H1 (cell line): Measurements from ENCODE around the gene TMEM18. TPM values are rescaled to one million over a fixed set of nuclear protein-coding genes. Genes with fewer than 3 reads are reported as not detected.

Source experiments
- ASH2L ChIP-seq: fragments of 200-600, 300-600 bp; sonication (generic); IDR thresholded peaks from one replicate; pipeline ENCODE4 v1.7.1; 2017; ENCODE audit warnings: low read length
- CEBPB ChIP-seq: IDR thresholded peaks from 2 replicates; pipeline ENCODE4 v1.6.1; 2012; ENCODE audit warnings: low read depth, low read length
- CREB1 ChIP-seq: IDR thresholded peaks from 2 replicates; pipeline ENCODE4 v1.6.1; 2012; ENCODE audit warnings: inconsistent platforms
- KDM1A ChIP-seq: fragments of 200-600, 300-600 bp; sonication (generic); IDR thresholded peaks from 2 replicates; pipeline ENCODE4 v1.7.1; 2016; ENCODE audit warnings: mild to moderate bottlenecking, low read length, borderline replicate concordance
- MAFK ChIP-seq: IDR thresholded peaks from 2 replicates; pipeline ENCODE4 v1.6.1; 2012; ENCODE audit warnings: low read depth, mild to moderate bottlenecking, improper control_type of control experiment, low read length
- MAX ChIP-seq: IDR thresholded peaks from 2 replicates; pipeline ENCODE4 v1.6.1; 2012; ENCODE audit warnings: inconsistent platforms
- PHF8 ChIP-seq: fragments of 200-600 bp; sonication (generic); conservative IDR thresholded peaks from 2 replicates; pipeline ENCODE4 v1.7.1; 2012; ENCODE audit warnings: low read depth, mild to moderate bottlenecking, inconsistent platforms, low read length, moderate library complexity
- POLR2AphosphoS5 ChIP-seq: IDR thresholded peaks from 2 replicates; pipeline ENCODE4 v1.6.1; 2011; ENCODE audit warnings: low read depth, low read length
- RBBP5 ChIP-seq: IDR thresholded peaks from 2 replicates; pipeline ENCODE4 v1.7.1; 2012; ENCODE audit warnings: low read depth, mild to moderate bottlenecking, inconsistent platforms, low read length, moderate library complexity, borderline replicate concordance
- RNF2 ChIP-seq: fragments of 200-900, 300-1000 bp; sonication (generic); IDR thresholded peaks from 2 replicates; pipeline ENCODE4 v1.7.1; 2016; ENCODE audit warnings: borderline replicate concordance, low read depth, mild to moderate bottlenecking, antibody characterized with exemption, low read length; ENCODE audit not compliant: poor library complexity, severe bottlenecking; ENCODE audit errors: missing control alignments
- SAP30 ChIP-seq: fragments of 300-600 bp; sonication (generic); IDR thresholded peaks from 2 replicates; pipeline ENCODE4 v1.7.1; 2012; ENCODE audit warnings: low read length, moderate library complexity, mild to moderate bottlenecking, inconsistent platforms; ENCODE audit not compliant: insufficient read depth, insufficient replicate concordance
- SIX5 ChIP-seq: IDR thresholded peaks from 2 replicates; pipeline ENCODE4 v1.6.1; 2011; ENCODE audit warnings: mild to moderate bottlenecking, low read depth, low read length
- SRF ChIP-seq: IDR thresholded peaks from 2 replicates; pipeline ENCODE4 v1.6.1; 2011; ENCODE audit warnings: mild to moderate bottlenecking, low read depth, low read length, moderate library complexity
- polyA plus RNA-seq, 7 experiments: library from polyadenylated mRNA; depleted of rRNA in 3 of 7; stranded (reverse) in 5 of 7; unstranded in 2 of 7; fragments of >200 nt in 5 of 7; fragments of 200-250 nt in 2 of 7; gene quantifications; 1 replicate in 5 of 7; 2 replicates in 1 of 7; 4 replicates in 1 of 7; pipeline versions ENCODE4 v1.2.1 to v1.2.3, GENCODE V29; 2011 to 2013; ENCODE audit warnings: missing spikeins in 2 of 7, mixed read lengths in 2 of 7
- total RNA-seq: library from RNA; stranded (reverse); fragmentation: NEBNext Ultra II Directional; extraction: Animal tissue kit (Norgen Biotek cat#: 25700); gene quantifications from 2 replicates; pipeline ENCODE4 v1.2.1, GENCODE V29; 2021
- TF ChIP-seq, protein P1 (sequence below), 3 experiments: IDR thresholded peaks; 1 replicate in 2 of 3; 2 replicates in 1 of 3; pipeline versions ENCODE4 v1.5.1 to v1.6.1; 2011; ENCODE audit warnings: low read length in 3 of 3, mild to moderate bottlenecking in 3 of 3, inconsistent platforms in 2 of 3, low read depth in 1 of 3, moderate library complexity in 1 of 3; ENCODE audit not compliant: insufficient read depth in 1 of 3; ENCODE audit errors: control extremely low read depth in 1 of 3
- TF ChIP-seq, protein P2 (sequence below): IDR thresholded peaks from 2 replicates; pipeline ENCODE4 v1.6.1; 2011; ENCODE audit warnings: low read length, improper control_type of control experiment

TMEM18 gene
- total and polyA plus RNA-seq, 2 of the 8 experiments (the other 6 are each of a cell fraction or from before 2014, with no cell fraction given) = 22.4 to 27.1 TPM

- TF ChIP-seq, protein P1, sequence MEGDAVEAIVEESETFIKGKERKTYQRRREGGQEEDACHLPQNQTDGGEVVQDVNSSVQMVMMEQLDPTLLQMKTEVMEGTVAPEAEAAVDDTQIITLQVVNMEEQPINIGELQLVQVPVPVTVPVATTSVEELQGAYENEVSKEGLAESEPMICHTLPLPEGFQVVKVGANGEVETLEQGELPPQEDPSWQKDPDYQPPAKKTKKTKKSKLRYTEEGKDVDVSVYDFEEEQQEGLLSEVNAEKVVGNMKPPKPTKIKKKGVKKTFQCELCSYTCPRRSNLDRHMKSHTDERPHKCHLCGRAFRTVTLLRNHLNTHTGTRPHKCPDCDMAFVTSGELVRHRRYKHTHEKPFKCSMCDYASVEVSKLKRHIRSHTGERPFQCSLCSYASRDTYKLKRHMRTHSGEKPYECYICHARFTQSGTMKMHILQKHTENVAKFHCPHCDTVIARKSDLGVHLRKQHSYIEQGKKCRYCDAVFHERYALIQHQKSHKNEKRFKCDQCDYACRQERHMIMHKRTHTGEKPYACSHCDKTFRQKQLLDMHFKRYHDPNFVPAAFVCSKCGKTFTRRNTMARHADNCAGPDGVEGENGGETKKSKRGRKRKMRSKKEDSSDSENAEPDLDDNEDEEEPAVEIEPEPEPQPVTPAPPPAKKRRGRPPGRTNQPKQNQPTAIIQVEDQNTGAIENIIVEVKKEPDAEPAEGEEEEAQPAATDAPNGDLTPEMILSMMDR (IDR thresholded peaks at IDR 0.05; ENCODE audit: control extremely low read depth in 1 of 3, insufficient read depth in 1 of 3, low read depth in 1 of 3, low read length in 3 of 3) = peak; percentile 10 to 52 (median 28); a peak in 3 of 4 replicates
- no peak for TF ChIP-seq CEBPB
- peak; percentile 32; the same call in 1 of the 2 replicates for TF ChIP-seq POLR2AphosphoS5
- TF ChIP-seq PHF8 = no peak
- no peak for TF ChIP-seq CREB1
- TF ChIP-seq, protein P2, sequence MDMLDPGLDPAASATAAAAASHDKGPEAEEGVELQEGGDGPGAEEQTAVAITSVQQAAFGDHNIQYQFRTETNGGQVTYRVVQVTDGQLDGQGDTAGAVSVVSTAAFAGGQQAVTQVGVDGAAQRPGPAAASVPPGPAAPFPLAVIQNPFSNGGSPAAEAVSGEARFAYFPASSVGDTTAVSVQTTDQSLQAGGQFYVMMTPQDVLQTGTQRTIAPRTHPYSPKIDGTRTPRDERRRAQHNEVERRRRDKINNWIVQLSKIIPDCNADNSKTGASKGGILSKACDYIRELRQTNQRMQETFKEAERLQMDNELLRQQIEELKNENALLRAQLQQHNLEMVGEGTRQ = no peak
- peak; percentile 53; the same call in 1 of the 2 replicates for TF ChIP-seq MAX
- TF ChIP-seq MAFK = peak; percentile 86
- no peak for TF ChIP-seq RBBP5
- peak; percentile 86 for TF ChIP-seq SAP30
- no peak for TF ChIP-seq KDM1A
- no peak for TF ChIP-seq ASH2L
- no peak for TF ChIP-seq SRF
- no peak for TF ChIP-seq SIX5
- no peak for TF ChIP-seq RNF2
Measured at GRCh38 chr2:675982-676646, 1.1 kb downstream of the TMEM18 start (continued).
